SHP77 treated with DMSO at 0.1 percent for 48 hours (cell line): ENCODE results near the gene BMAL1.
A peak's percentile ranks its signal among the peaks of the same experiment; 100 is the strongest.

Experiments
- DNase-seq: peaks from one replicate; lab custom pipeline; 2025; lab: John Stamatoyannopoulos, UW

Gene BMAL1

DNA sequence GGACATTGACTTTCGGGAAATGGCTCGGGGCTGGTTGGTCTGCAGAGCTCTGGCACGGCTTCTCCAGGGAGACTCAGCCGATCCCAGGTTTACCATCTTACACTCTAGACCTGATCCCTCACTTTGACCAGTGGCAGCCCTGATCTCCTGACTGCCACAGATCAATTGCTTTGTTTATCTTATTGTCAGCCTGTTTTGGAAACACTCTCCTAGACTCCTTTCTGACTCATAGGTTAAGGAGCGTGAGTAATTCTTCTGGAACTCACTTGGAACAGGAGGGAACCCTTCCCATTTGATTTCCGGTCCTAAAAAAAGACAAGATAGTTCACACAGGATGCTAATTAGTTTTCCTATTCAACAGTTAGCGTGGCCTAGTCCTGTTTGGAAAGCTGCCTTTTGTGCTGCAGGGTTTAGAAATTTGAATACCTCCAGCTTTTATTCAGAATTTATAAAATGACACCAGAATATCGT lies 16.0 kb upstream of the BMAL1 start:
- no peak for DNase-seq

GRCh38 chr11:13262096-13262495 lies 15.5 kb upstream of the BMAL1 start:
- DNase-seq = no peak

- no peak for DNase-seq
Measured at GRCh38 chr11:13268791-13269190, 8.8 kb upstream of the BMAL1 start.

DNA sequence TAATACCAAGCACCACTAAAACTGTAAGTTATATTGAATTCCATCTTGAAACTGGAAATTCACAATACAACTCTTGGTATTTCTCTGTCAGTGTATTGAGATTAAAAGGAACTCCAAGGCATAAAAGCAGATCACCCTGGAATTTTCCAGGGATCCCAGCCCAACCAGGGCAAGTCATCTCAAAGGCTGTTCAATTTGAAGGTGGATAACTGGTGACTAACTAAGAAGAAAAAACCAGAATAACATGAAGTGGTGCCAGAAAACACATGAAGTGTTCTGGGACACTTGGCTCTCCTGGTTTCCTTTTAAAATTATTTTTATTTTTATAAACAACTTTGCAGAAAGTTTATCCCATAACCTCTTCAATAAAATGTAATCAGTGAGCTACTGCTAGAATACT lies 7.8 kb upstream of the BMAL1 start:
- no peak for DNase-seq

- DNase-seq = no peak
Measured at GRCh38 chr11:13271060-13271693, 6.4 kb upstream of the BMAL1 start.

DNA sequence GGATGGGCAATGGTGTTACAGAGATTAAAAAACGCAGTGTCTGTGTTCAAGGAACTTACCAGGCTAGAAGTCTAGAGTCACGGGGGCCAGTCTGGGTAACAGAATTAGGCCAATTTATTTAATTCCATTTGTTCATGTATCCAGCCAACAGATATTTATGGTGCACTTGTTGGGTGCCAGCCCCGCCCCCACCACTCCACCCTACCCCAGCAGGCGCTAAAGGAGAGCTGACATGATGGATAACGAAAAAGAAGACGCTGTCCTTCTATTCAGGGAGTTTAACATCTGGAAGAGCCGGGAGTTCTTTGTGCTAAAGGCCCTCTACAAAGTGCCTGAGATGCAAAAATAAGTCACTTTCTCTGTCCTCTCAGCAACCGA lies 1.1 kb upstream of the BMAL1 start:
- DNase-seq = no peak

GRCh38 chr11:13276832-13277767 lies 490 bp upstream of the BMAL1 start:
- peak; percentile 74 for DNase-seq

DNA sequence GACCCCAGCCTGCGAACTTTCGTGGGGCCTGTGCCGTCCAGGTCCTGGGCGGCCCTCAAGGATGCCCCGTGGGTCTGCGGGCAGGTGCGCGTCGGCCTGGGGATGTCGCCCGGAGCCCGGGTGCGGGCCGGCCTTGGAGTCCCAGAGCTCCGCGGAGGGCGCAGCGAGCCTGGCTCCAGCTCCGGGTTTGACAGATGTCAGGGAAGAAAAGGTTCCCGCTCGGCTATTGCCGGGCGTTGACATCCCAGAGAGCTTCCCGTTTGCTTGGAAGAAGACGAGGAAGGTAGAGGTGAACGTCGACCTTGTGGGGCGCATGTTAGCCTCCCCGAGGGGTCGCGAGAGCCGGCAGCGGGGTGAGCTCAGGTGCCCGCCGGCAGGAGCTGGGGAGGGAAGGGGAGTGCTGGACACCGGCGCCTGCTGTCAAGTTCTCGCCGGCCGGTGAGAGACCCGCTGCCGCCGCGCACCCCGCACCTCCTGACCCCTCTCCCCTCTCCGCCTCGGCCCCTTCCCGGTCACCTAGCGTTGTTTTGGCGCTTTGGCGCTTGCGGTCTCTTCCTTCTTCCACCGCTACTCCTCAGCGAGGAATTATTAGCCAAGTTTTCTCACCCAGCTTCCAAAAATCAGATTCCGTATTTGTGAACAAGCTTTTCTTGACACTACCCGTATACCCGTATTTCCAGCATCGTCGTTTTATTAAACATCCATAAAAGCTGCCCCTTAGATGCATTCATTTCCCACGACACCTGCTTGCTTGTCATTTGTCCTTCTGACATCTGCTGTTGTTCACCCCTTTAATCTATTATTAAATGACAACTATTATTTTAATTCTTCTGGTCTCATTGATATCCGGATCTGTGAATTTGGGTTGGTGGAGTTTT lies 1.3 kb downstream of the BMAL1 start:
- DNase-seq = no peak

GRCh38 chr11:13279487-13279834 lies 1.9 kb downstream of the BMAL1 start:
- DNase-seq = no peak

DNA sequence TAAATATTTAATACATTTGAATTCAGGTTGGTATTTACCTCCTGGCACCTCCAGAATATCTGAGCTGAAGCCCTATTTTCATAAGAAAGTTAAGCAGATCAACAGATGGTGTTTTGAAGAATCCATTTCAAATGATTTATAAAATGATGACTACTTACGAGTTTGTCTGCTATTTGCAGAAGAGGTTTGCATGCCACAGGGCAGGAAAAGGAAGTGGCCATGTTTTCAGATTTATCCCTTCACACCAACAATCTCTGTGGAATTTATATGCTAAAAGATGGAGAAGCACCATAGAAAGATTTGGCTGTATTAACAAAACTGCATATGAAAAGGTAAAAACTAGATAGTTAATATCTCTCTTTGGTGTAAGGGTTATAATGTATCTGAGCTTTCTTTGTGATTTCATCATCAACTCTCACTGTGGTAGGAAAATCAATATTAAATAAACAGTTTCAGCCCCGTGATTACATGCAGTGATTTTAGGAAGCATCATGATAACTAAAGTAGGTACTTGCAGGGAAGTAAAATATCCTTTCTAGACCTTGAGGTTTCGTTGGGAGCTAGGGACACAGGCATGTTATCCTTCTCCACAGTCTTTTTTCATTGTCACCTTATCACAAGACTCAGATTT lies 2.6 kb downstream of the BMAL1 start:
- DNase-seq = no peak

DNA sequence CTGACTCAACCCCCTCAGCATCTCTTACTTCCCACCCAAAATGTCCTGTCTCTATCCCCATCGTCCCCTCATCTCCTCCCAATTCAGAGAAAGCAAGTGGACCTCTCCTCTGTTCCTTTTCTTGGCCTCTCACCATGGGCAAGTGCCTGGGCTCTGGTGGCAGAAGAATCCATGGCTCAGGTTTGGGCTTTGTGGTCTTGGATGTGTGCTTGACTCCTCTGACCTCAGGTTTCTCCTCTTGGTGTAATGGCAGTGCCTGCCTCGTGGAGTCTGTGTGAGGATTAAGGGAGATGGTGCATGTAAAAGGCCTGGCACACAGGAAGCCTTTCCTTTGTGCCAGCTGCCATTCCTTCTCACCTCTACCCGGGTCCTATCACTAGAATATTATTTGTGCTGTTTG lies 3.2 kb downstream of the BMAL1 start:
- DNase-seq = no peak

DNA sequence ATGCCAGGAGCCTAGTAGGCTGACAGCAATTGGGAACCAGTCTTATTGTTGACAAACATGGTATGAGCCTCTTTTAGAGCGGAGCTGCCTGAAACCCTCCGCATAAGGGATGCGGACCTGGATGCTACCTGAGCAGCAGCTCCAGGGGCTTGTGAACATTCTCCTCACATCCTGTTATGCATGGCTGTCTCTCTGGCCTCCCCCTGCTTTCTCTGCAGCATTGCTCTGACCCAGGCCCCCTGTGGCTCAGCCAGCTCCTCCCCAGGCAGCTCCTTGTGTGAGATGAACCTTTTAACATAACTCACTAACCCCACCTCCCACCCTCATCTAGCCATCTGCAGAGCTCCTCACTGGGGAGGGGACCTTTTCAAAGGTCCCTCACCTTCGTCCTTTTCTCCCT lies 6.0 kb downstream of the BMAL1 start:
- no peak for DNase-seq

- DNase-seq = no peak
Measured at GRCh38 chr11:13284776-13285588, 7.4 kb downstream of the BMAL1 start.

DNA sequence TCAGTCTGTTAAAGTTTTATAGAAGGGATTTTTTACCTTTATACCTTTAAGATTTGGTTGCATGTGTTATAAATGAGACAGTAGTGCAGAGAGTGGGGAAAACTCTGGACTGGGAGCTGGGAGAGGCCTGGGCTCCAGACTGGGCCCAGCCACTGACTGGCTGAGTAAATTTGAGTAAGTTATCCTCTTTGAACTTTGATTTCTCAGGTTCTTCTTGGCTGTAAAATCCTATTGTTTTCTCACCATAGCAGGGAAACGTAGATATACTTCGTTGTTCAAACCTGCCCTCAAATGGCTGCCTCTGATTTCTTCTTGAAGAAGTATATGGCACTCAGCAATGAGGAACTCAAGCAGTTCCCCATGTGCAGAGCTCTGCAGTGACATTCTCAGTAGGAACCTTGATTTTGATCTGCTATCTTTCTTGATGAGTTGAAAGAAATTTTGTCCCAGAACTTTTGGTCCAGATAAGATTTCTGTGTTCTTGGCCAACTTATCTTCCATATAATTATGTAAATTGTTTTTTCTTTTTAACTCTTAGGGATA lies 8.8 kb downstream of the BMAL1 start:
- DNase-seq = no peak

DNA sequence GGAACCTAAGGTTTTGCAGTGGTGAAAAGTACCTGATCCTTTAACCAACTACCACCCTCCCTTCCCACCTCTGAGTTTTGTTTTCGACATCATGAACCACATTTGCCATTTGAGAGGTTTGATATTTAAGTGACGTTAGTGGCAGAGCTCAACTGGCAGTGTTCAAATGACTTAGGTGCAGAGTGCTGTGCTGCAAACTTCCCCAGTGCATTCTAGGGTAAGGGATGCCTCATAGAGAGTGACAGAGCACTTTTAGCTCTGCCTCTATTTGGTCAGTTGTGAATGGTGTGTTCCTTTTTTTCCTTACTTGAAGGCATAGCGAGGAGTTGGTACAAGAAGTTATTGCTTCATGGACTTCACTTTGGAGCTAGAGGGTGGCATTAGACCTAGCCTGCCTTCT lies 9.4 kb downstream of the BMAL1 start:
- no peak for DNase-seq

- DNase-seq = no peak
Measured at GRCh38 chr11:13287681-13288080, 10.1 kb downstream of the BMAL1 start.

DNA sequence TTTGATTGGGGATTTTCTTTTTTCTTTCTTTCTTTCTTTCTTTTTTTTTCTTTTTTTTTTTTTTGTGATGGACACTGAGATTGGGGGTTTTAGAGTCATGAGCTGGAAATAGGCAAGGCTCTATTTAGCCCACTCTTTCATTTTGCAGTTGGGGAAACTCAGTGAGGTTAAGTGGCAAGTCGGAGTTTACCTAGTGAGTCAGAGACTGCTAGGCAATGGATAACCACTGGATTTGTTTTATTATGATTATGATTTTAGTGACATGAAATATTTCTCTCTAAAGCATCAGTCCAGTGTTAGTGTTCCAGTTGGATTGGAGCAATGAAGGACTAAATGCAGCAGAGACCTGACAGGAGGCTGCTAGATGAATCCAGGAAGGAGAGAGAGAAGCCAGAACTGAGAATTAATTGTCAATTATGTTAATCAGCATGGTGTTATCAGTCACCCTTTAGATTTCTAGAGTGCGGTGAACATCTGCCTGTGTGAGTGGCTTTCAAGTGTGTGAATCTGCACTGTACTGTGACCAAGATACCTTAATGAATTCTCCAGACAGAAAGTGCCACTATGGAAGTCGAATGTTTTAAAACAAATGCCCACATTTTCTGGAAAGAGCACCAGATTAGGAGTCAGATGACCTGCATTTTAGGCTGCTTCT lies 10.9 kb downstream of the BMAL1 start:
- no peak for DNase-seq

DNA sequence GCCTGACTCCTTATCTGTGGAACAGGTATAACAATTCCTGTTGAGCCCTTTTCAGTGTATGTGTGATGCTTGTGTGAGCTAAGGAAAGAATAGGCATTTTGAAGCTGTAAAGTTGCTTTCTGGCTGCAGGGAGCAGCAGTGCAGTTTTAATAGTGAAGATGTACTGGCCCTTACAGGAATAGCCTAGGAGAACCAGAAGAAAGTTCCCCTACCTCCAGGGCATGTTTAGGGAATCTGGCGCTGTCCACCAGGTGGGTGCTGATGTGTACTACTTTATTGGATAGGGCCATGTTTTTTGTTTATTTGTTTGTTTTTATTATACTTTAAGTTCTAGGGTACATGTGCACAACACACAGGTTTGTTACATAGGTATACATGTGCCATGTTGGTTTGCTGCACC lies 11.5 kb downstream of the BMAL1 start:
- DNase-seq = no peak

GRCh38 chr11:13290221-13290980 lies 12.8 kb downstream of the BMAL1 start:
- no peak for DNase-seq

- no peak for DNase-seq
Measured at GRCh38 chr11:13291361-13291760, 13.8 kb downstream of the BMAL1 start.
